HCT116 (cell line): ENCODE measurements around the gene CABLES1. TPM values are rescaled to one million over a fixed set of nuclear protein-coding genes. Genes with fewer than 3 reads are reported as not detected.

ENCODE experiments used
- ATAC-seq: fragments of 200-7000 bp; cut with Tn5 transposase; 2 replicates; pipeline ENCODE4 v1.9.1; 2020; ENCODE audit warnings: mild to moderate bottlenecking, moderate library complexity
- BruUV-seq: library from RNA; stranded (reverse); fragments of 400-500 nt; replicated peaks from 2 replicates; lab custom pipeline; 2021; lab: Mats Ljungman, UMichigan
- CTCF ChIA-PET: fragments of 300-600 bp; sonication (Branson Sonifier 250); formaldehyde crosslinking; loops from one replicate; lab custom pipeline; 2021; ENCODE audit warnings: antibody characterized with exemption; lab: Charles Lee
- POLR2A ChIA-PET: fragments of 300-600, 350-600 bp; sonication (Branson Sonifier 250); formaldehyde crosslinking; loops from one replicate; lab custom pipeline; 2021; ENCODE audit warnings: antibody characterized with exemption; lab: Charles Lee
- RAD21 ChIA-PET, 2 experiments: fragments of 300-600 bp; sonication (Branson Sonifier 250); formaldehyde crosslinking; loops; one replicate each; lab custom pipeline; 2023; ENCODE audit warnings: low total read pairs in 2 of 2; ENCODE audit not compliant: uncharacterized antibody in 2 of 2, unreplicated experiment in 2 of 2, low non-redundant PET in 1 of 2; lab: Charles Lee
- DNase-seq: peaks from one replicate; pipeline ENCODE4 v3.0.0-alpha.2; 2010; ENCODE audit warnings: low read depth, low spot score
- H2AFZ ChIP-seq: fragments of 200-600 bp; shearing (Covaris generic), sonication (generic); 2 replicates; pipeline ENCODE4 v1.6.1; 2017; ENCODE audit warnings: low read depth, mixed run types, mixed read lengths, antibody characterized with exemption, low read length; ENCODE audit not compliant: poor library complexity, severe bottlenecking
- H3K27ac ChIP-seq: 2 replicates; pipeline ENCODE4 v1.5.1; 2012; ENCODE audit warnings: low read depth, low read length
- H3K27me3 ChIP-seq: fragments of 200-600 bp; sonication (generic); 2 replicates; pipeline ENCODE4 v1.6.1; 2016; ENCODE audit warnings: mixed run types, low read length, mixed read lengths; ENCODE audit not compliant: insufficient read depth
- H3K36me3 ChIP-seq, 2 experiments: fragments of 200-500 bp in 1 of 2; fragments of 200-600 bp in 1 of 2; sonication (Bioruptor generic) in 1 of 2; sonication (generic) in 1 of 2; 2 replicates each; pipeline versions ENCODE4 v1.5.1 to v1.6.1; 2014 to 2016; ENCODE audit warnings: low read length in 2 of 2, inconsistent platforms in 1 of 2, mixed read lengths in 1 of 2, mixed run types in 1 of 2; ENCODE audit not compliant: insufficient read depth in 2 of 2, control insufficient read depth in 1 of 2
- H3K4me1 ChIP-seq, 2 experiments: fragments of 200-600 bp in 1 of 2; sonication (generic) in 1 of 2; 2 replicates each; pipeline versions ENCODE4 v1.5.1 to v1.6.1; 2012 to 2017; ENCODE audit warnings: low read length in 2 of 2, inconsistent platforms in 1 of 2, mild to moderate bottlenecking in 1 of 2, mixed read lengths in 1 of 2, mixed run types in 1 of 2, moderate library complexity in 1 of 2; ENCODE audit not compliant: insufficient read depth in 2 of 2, control insufficient read depth in 1 of 2
- H3K4me2 ChIP-seq: fragments of 200-600 bp; sonication (generic); 2 replicates; pipeline ENCODE4 v1.6.1; 2017; ENCODE audit warnings: mixed run types, low read length, mixed read lengths
- H3K4me3 ChIP-seq, 2 experiments: fragments of 200-600 bp in 1 of 2; sonication (generic) in 1 of 2; replicated peaks in 1 of 2; 2 replicates each; pipeline ENCODE4 v1.5.1; 2011 to 2016; ENCODE audit warnings: low read length in 2 of 2, control low read depth in 1 of 2, low read depth in 1 of 2, mild to moderate bottlenecking in 1 of 2, mixed read lengths in 1 of 2, mixed run types in 1 of 2
- H3K79me2 ChIP-seq: fragments of 200-600 bp; sonication (generic); 2 replicates; pipeline ENCODE4 v1.6.1; 2017; ENCODE audit warnings: mild to moderate bottlenecking, mixed run types, low read length, moderate library complexity, mixed read lengths; ENCODE audit not compliant: insufficient read depth
- H3K9ac ChIP-seq: fragments of 200-600 bp; sonication (generic); 2 replicates; pipeline ENCODE4 v1.6.1; 2016; ENCODE audit warnings: low read length, mixed read lengths
- H3K9me2 ChIP-seq: fragments of 200-600 bp; sonication (generic), shearing (Covaris generic); 2 replicates; pipeline ENCODE4 v1.6.1; 2017; ENCODE audit warnings: mixed run types, mild to moderate bottlenecking, moderate library complexity; ENCODE audit not compliant: insufficient read depth
- H3K9me3 ChIP-seq, 2 experiments: fragments of 200-500 bp in 1 of 2; fragments of 200-600 bp in 1 of 2; sonication (Bioruptor generic) in 1 of 2; sonication (generic) in 1 of 2; 2 replicates each; pipeline ENCODE4 v1.6.1; 2014 to 2017; ENCODE audit warnings: low read length in 2 of 2, mixed read lengths in 2 of 2, inconsistent platforms in 1 of 2, low read depth in 1 of 2, mild to moderate bottlenecking in 1 of 2, mixed run types in 1 of 2, moderate library complexity in 1 of 2; ENCODE audit not compliant: control insufficient read depth in 1 of 2, insufficient read depth in 1 of 2
- H4K20me1 ChIP-seq: fragments of 200-600 bp; sonication (generic), shearing (Covaris generic); 2 replicates; pipeline ENCODE4 v1.6.1; 2017; ENCODE audit warnings: mixed run types, mild to moderate bottlenecking, moderate library complexity; ENCODE audit not compliant: insufficient read depth
- EGR1 ChIP-seq: IDR thresholded peaks from 2 replicates; pipeline ENCODE4 v1.6.1; 2012; ENCODE audit warnings: low read depth
- EZH2 ChIP-seq: fragments of 200-600 bp; sonication (generic); IDR thresholded peaks from 2 replicates; pipeline ENCODE4 v1.6.1; 2017; ENCODE audit warnings: antibody characterized with exemption, mixed run types
- EZH2phosphoT487 ChIP-seq: fragments of 200-600 bp; IDR thresholded peaks from 2 replicates; pipeline ENCODE4 v1.6.1; 2018; ENCODE audit warnings: antibody characterized with exemption, borderline replicate concordance
- FOSL1 ChIP-seq: IDR thresholded peaks from 2 replicates; pipeline ENCODE4 v1.6.1; 2012; ENCODE audit warnings: low read depth
- POLR2AphosphoS5 ChIP-seq: IDR thresholded peaks from 2 replicates; pipeline ENCODE4 v1.6.1; 2011; ENCODE audit warnings: mild to moderate bottlenecking, low read depth, low read length, moderate library complexity
- REST ChIP-seq: IDR thresholded peaks from 2 replicates; pipeline ENCODE4 v1.6.1; 2012; ENCODE audit warnings: low read depth
- SIN3A ChIP-seq: IDR thresholded peaks from 2 replicates; pipeline ENCODE4 v1.6.1; 2012; ENCODE audit warnings: low read depth
- SP1 ChIP-seq: IDR thresholded peaks from 2 replicates; pipeline ENCODE4 v1.6.1; 2012; ENCODE audit warnings: low read depth
- SRF ChIP-seq: IDR thresholded peaks from 2 replicates; pipeline ENCODE4 v1.6.1; 2012; ENCODE audit warnings: low read depth
- ZBTB33 ChIP-seq: IDR thresholded peaks from 2 replicates; pipeline ENCODE4 v1.6.1; 2011; ENCODE audit warnings: mild to moderate bottlenecking, low read length, moderate library complexity; ENCODE audit not compliant: insufficient replicate concordance; ENCODE audit errors: extremely low read depth
- ZFX ChIP-seq: fragments of 450-650 bp; IDR thresholded peaks from 2 replicates; pipeline ENCODE4 v1.6.1; 2017
- intact Hi-C: fragments of 100-400 bp; cut with micrococcal nuclease; formaldehyde crosslinking; loops from 2 replicates; pipeline ENCODE4 v1.10.0; 2022
- total RNA-seq: library from RNA; stranded (reverse); gene quantifications from one replicate; pipeline ENCODE4 v1.2.1, GENCODE V29; 2021; ENCODE audit not compliant: unreplicated experiment
- TF ChIP-seq, protein P1 (sequence below): IDR thresholded peaks from 2 replicates; pipeline ENCODE4 v1.6.1; 2012

CABLES1 gene
- total RNA-seq, 1 experiment from 2014 or later, result 7.7 TPM

DNA sequence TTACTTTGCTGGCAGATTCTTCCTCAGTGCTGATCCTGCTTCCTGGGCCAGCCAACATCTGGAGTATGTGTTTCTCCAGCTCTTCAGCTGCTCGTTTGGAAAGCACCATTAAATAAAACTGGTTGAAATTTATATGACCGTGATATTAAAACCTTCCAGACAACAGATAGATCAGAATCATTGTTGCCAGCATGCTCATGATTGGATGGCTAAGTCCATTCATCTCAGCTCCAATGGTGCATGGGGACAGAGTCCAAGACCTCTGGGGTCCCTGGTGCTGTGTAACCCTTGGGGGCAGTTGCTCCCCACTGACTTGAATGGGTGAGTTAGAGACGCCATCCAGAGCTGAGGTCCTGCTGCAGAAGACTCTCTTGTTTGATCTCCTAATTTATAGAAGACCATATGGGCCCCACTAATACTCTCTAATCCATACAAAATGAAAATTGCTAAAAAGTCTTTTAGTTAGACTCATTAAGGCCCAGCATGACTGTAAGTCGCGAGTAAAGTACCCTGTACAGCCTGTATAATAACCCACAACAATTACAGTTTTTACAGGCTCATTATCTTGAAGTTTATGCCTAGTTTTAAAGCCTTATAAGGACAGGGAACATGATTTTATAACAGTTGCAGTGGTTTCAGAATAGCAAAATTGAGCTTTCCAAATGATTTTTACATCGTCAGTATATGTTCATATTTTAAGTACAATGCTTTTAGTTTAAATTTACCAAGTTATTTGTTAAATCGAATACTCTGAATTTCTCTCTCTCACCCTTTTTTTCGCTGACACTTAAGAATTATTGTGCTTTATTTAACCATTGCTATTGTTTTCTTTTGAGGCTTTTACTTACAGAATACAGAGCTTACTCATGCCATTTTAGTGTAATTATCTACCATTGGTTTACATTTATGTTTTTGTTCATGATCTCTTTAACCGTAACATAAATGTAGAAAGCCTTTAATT, 60.0 kb downstream of the CABLES1 start:
- intact Hi-C loops, result no loop called here
- Histone ChIP-seq H3K4me3 (no peak overlapping the region), H3K9me2 (no peaks in the 10 kb centered on the region), H3K9ac (no peak overlapping the region), H3K36me3 (no peaks in the 10 kb centered on the region), H3K79me2 (no peaks in the 10 kb centered on the region), H3K27ac (no peak overlapping the region), H3K4me2 (no peak overlapping the region), H4K20me1 (no peaks in the 10 kb centered on the region), H2AFZ (no peak overlapping the region), H3K27me3 (no peaks in the 10 kb centered on the region), H3K9me3 (no peaks in the 10 kb centered on the region), H3K4me1 (no peaks in the 10 kb centered on the region)
- no TSS peak for BruUV-seq
- TF ChIP-seq SP1, result no peak
- no peak for TF ChIP-seq SRF
- no peak for TF ChIP-seq POLR2AphosphoS5
- TF ChIP-seq ZFX, result no peak
- no peak for TF ChIP-seq FOSL1
- TF ChIP-seq ZBTB33, result no peak
- no peak for TF ChIP-seq EZH2phosphoT487
- no peak for TF ChIP-seq SIN3A
- TF ChIP-seq, protein P1, sequence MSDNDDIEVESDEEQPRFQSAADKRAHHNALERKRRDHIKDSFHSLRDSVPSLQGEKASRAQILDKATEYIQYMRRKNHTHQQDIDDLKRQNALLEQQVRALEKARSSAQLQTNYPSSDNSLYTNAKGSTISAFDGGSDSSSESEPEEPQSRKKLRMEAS, result no peak
- TF ChIP-seq REST, result no peak
- no peak for TF ChIP-seq EGR1
- no peak for TF ChIP-seq EZH2
- DNase-seq, result no peak
- ChIA-PET RAD21 (no interaction called here), POLR2A (no interaction called here), CTCF (interaction anchor here (2.4 kb wide), 1 partner anchor 12 kb away, joined by 9 read pairs; no protein-coding TSS in a partner anchor)
- no peak for ATAC-seq
